Retinal pigment epithelial cell (primary cell): Measurements from ENCODE around the gene MRPL37.

Experiments used
- DNase-seq: peaks from one replicate; pipeline ENCODE4 v3.0.0-alpha.2; 2010; ENCODE audit warnings: low read depth
- H3K4me3 ChIP-seq: 2 replicates; pipeline ENCODE4 v1.5.1; 2011; ENCODE audit warnings: mild to moderate bottlenecking, low read length, control low read depth, moderate library complexity
- TF ChIP-seq, protein P1 (sequence below): conservative IDR thresholded peaks from 2 replicates; pipeline ENCODE4 v1.5.1; 2011; ENCODE audit warnings: low read depth, low read length, control low read depth, inconsistent platforms

MRPL37 gene

DNA sequence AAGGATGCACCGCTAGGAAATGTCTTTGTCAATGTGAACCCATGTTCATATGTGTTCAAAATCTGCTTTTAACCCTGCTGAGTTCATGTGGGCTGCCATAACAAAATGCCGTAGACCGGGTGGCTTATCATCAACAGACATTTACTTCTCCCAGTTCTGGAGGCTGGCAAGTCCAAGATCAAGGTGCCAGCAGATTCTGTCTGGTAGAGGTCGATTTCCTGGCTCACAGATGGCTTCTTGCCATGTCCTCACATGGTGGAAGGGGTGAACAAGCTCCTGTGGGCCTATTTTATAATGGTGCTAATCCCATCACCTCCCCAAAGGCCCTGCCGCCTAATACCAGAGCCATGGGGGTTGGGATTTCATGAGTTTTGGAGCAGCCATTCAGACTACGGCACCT, 42.6 kb upstream of the MRPL37 start:
- no peak overlapping the region for H3K4me3 ChIP-seq
- TF ChIP-seq, protein P1, sequence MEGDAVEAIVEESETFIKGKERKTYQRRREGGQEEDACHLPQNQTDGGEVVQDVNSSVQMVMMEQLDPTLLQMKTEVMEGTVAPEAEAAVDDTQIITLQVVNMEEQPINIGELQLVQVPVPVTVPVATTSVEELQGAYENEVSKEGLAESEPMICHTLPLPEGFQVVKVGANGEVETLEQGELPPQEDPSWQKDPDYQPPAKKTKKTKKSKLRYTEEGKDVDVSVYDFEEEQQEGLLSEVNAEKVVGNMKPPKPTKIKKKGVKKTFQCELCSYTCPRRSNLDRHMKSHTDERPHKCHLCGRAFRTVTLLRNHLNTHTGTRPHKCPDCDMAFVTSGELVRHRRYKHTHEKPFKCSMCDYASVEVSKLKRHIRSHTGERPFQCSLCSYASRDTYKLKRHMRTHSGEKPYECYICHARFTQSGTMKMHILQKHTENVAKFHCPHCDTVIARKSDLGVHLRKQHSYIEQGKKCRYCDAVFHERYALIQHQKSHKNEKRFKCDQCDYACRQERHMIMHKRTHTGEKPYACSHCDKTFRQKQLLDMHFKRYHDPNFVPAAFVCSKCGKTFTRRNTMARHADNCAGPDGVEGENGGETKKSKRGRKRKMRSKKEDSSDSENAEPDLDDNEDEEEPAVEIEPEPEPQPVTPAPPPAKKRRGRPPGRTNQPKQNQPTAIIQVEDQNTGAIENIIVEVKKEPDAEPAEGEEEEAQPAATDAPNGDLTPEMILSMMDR = no peak
- DNase-seq = no peak

DNA sequence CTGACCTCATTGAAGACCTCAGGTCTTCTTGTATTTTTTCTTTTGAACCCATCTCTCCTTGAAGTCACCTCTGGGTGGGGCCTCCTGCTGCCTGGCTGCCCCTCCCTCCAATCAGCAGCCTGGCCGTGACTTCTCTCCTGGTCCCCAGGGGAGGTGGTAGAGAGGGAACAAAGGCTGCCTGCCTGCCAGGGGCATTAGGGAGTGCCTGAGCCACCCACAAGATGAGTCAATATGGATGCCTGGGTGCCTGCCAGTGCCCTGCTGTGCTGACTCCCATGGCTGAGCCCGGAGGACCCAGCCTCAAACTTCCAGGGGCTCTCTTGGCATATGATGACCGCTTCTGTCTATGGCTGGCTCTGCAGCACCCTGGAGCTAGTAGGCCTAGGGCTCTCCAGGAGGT, 41.9 kb upstream of the MRPL37 start:
- TF ChIP-seq, protein P1 = no peak
- no peak overlapping the region for H3K4me3 ChIP-seq
- no peak for DNase-seq

DNA sequence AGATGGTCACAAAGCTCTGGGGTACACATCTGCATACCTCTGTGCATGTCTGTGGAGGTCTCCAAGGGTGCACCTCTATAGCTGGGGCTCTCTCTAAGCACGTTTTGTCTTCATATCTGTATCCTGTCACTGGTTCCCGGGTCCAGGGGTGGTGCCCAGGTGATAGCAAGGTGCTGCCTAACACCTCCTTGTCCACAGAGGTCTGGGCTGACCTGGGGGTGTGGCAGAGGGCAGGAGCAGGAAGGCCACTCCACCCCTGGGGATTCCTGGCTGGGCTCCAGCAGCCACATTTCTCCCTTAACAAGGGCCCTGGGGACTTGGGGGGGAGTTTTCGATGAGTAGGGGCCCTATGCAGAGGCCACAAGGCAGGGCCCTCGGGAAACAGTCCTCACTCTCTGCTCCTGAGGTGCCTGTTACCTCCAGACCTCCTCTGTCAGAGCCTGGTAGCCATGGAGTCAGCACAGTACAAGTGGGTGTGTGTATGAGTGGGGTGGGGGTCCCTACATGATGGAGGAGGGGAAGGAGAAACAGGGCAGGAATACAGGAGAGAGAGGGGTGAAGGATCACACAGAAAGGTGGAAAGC, 40.1 kb upstream of the MRPL37 start:
- no peak for DNase-seq
- TF ChIP-seq, protein P1 = no peak
- H3K4me3 ChIP-seq = no peak overlapping the region

DNA sequence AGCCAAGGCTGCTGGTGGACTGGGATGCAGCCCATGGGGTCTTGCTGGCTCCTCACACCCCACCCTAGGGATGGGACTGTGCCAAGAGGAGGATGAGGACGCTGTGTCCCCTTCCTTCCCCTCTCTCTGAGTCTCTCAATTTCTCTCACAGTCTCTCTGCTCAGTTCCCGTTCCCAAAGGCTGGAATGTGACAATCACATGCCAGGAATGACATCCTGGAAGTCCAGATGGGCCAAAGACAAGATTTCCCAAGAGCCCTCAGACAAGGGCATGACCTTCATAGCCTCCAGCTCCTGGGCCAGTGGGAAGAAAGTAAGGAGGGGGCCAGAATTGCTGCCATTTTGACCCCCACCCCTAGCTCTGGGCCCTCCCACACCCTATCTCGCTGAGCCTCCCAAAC, 39.6 kb upstream of the MRPL37 start:
- no peak overlapping the region for H3K4me3 ChIP-seq
- TF ChIP-seq, protein P1 = no peak
- no peak for DNase-seq

DNA sequence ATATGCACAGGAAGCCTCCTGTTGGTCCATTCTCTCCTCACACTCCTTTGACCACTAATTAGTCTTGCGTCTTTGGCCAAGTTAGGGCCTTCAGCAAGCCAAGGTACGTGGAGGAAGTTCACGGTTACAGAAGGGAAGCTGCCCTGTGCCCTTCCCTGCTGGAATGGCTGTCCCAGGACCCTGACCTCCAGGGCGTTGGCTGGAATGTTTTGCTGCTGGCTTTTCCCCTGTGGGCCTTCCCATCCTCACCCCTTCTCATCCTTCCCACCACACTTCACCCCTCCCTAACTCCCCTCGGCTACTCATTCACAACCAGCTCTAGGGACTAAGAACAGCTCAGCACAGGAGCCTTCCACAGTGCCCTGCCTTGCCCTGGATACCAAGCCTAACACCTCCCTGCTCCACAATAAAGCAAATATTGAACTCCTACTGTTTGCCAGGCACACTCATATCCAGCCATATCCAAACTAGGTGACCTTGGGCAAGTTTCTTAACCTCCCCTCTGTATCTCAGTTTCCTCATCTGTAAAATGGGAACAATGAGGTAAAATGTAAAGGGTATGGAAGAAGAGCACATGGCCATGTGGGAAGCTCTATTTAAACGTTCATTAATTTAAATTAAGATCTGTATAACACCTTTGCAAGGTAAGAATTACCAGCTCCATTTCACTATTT, 38.3 kb upstream of the MRPL37 start:
- H3K4me3 ChIP-seq = no peak overlapping the region
- DNase-seq = no peak
- TF ChIP-seq, protein P1 = no peak

DNA sequence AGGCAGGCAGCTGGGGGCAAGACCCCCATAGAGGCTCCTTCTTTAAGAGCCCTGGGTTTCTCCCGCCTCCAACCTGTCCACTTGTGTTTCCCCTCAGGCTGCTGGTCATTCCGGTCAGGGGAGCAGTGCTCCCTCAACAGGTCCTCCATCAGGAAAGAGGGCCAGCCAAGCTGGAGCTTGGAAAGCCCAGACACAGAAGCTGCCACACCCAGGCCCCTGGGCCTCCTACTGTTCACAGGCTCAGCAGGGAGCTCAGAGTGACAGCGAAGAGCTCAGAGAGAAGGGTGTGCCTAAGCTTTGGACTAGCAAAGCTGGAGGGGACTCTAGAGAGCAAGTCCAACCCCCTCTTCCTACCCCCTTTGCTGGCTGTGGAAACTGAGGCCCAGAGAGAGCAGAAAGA, 36.9 kb upstream of the MRPL37 start:
- H3K4me3 ChIP-seq = no peak overlapping the region
- TF ChIP-seq, protein P1 = no peak
- no peak for DNase-seq

DNA sequence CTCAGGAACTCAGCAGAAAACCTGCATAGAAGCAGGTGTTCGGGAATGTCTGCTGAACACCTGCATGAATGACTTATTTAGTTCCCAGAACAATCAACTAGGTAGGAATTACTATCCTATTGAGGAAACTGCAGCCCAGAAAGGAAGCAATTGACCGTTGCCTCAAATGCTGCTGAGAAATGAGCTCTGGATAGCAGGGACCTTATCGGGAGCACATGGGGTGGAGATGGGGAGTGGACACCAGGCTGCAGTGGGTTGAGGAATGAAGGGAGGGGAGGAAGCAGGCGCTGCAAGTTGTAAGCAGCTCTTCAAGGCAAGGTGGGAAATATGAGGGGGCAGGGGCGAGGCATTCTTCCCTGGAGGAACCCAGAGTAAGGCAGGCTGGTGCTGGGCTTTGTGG, 36.4 kb upstream of the MRPL37 start:
- TF ChIP-seq, protein P1 = no peak
- no peak for DNase-seq
- H3K4me3 ChIP-seq = no peak overlapping the region
